RWPE1 (cell line): ENCODE measurements around the gene ILK.

Source experiments
- CTCF ChIA-PET: fragments of 350-600 bp; sonication (Branson Sonifier 250); formaldehyde crosslinking; extraction: SDS; loops from one replicate; lab custom pipeline; 2021; lab: Yijun Ruan, JAX
- POLR2A ChIA-PET: fragments of 400-600 bp; formaldehyde crosslinking; extraction: SDS; loops from one replicate; lab custom pipeline; 2020; ENCODE audit warnings: antibody characterized with exemption; ENCODE audit not compliant: low non-redundant PET; lab: Yijun Ruan, JAX
- DNase-seq: peaks from one replicate; pipeline ENCODE4 v3.0.0; 2012; ENCODE audit warnings: low spot score
- H3K27ac ChIP-seq: fragments of 450-650 bp; 2 replicates; pipeline ENCODE4 v1.5.1; 2017
- CTCF ChIP-seq: fragments of 450-650 bp; conservative IDR thresholded peaks from 2 replicates; pipeline ENCODE4 v1.5.1; 2017; ENCODE audit warnings: low read depth, mild to moderate bottlenecking

The ILK gene

GRCh38 chr11:6572215-6572614 is 31.4 kb upstream of the ILK start:
- TF ChIP-seq CTCF, result no peak
- DNase-seq, result no peak
- CTCF ChIA-PET, result no interaction called here
- POLR2A ChIA-PET, result no interaction called here
- no peak overlapping the region for H3K27ac ChIP-seq

GRCh38 chr11:6574816-6575715 is 28.5 kb upstream of the ILK start:
- DNase-seq, result no peak
- POLR2A ChIA-PET, result no interaction called here
- H3K27ac ChIP-seq, result no peak overlapping the region
- CTCF ChIA-PET, result interaction anchor here (1.3 kb wide), 1 partner anchor 44 kb away, joined by 3 read pairs; no protein-coding TSS in a partner anchor
- no peak for TF ChIP-seq CTCF

- CTCF ChIA-PET, result no interaction called here
- DNase-seq, result no peak
- TF ChIP-seq CTCF, result no peak
- POLR2A ChIA-PET, result no interaction called here
- H3K27ac ChIP-seq, result no peak overlapping the region
Measured at GRCh38 chr11:6576471-6577373, 26.9 kb upstream of the ILK start.

- H3K27ac ChIP-seq, result no peak overlapping the region
- DNase-seq, result no peak
- POLR2A ChIA-PET, result no interaction called here
- CTCF ChIA-PET, result no interaction called here
- no peak for TF ChIP-seq CTCF
Measured at GRCh38 chr11:6578134-6578533, 25.4 kb upstream of the ILK start.

- no peak for DNase-seq
- H3K27ac ChIP-seq, result no peak overlapping the region
- TF ChIP-seq CTCF, result no peak
- POLR2A ChIA-PET, result no interaction called here
- CTCF ChIA-PET, result interaction anchor here (1.0 kb wide), 1 partner anchor 175 kb away, joined by 5 read pairs; no protein-coding TSS in a partner anchor
Measured at GRCh38 chr11:6579681-6580080, 23.9 kb upstream of the ILK start.

- ChIA-PET CTCF (no interaction called here), POLR2A (no interaction called here)
- DNase-seq, result no peak
- TF ChIP-seq CTCF, result no peak
- no peak overlapping the region for H3K27ac ChIP-seq
Measured at GRCh38 chr11:6583584-6583983, 20.0 kb upstream of the ILK start.
